ENCODE results near the gene FMN2. TPM values are rescaled to one million over a fixed set of nuclear protein-coding genes. Genes with fewer than 3 reads are reported as not detected.

Gene FMN2
- total RNA-seq, 1 donor from 2014 or later, result not detected

GRCh38 chr1:240194120-240194519 lies 102.4 kb downstream of the FMN2 start:
- intact Hi-C loops (cut with micrococcal nuclease), result no loop called here
- ATAC-seq (ENCODE audit: low read depth), result no peak
- Mint-ChIP-seq H3K4me3 (no peak overlapping the region), H3K27me3 (peaks cover 2% of the 10 kb centered on the region), H3K27ac (no peak overlapping the region), H3K36me3 (ENCODE audit: low read depth) (no peaks in the 10 kb centered on the region), H3K9me3 (no peaks in the 10 kb centered on the region), H3K4me1 (peaks cover 2% of the 10 kb centered on the region)
- no peak for TF ChIP-seq CTCF (IDR thresholded peaks at IDR 0.05)
- no peak for DNase-seq
- ChIA-PET POLR2A (no interaction called here), CTCF (no interaction called here)

DNA sequence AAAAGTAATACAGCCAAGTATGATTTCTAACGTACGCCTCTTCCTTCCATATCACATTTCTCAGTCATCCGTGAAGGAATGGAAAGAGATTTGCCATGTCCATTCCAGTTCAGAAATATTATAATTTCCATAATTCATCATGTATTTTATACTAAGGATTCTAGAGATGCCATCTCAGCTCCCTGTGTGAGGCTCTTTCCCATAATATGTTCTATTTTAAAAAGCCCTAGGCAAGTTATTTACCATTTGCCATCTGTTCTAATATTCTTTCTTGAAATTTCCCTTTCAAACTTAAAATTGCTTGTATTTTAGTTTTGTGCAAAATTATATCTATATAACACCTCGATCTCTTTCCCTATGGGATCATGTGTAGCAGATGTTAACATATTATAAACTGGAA lies 106.7 kb downstream of the FMN2 start:
- Mint-ChIP-seq H3K27me3 (no peaks in the 10 kb centered on the region), H3K9me3 (peaks cover 5% of the 10 kb centered on the region), H3K4me1 (no peaks in the 10 kb centered on the region), H3K4me3 (no peak overlapping the region), H3K27ac (no peak overlapping the region), H3K36me3 (ENCODE audit: low read depth) (no peaks in the 10 kb centered on the region)
- DNase-seq (no peak), ATAC-seq (ENCODE audit: low read depth) (no peak)
- TF ChIP-seq CTCF (IDR thresholded peaks at IDR 0.05), result no peak
- ChIA-PET CTCF (no interaction called here), POLR2A (no interaction called here)
- intact Hi-C loops (cut with micrococcal nuclease), result no loop called here

- ChIA-PET CTCF (no interaction called here), POLR2A (no interaction called here)
- ATAC-seq (ENCODE audit: low read depth), result no peak
- H3K4me3 Mint-ChIP-seq, result no peak overlapping the region
- H3K9me3 Mint-ChIP-seq, result peaks cover 5% of the 10 kb centered on the region
- no peak overlapping the region for H3K27ac Mint-ChIP-seq
- DNase-seq, result no peak
- no peaks in the 10 kb centered on the region for H3K27me3 Mint-ChIP-seq
- intact Hi-C loops (cut with micrococcal nuclease), result no loop called here
- H3K4me1 Mint-ChIP-seq, result no peaks in the 10 kb centered on the region
- no peak for TF ChIP-seq CTCF (IDR thresholded peaks at IDR 0.05)
- H3K36me3 Mint-ChIP-seq (ENCODE audit: low read depth), result no peaks in the 10 kb centered on the region
Measured at GRCh38 chr1:240199758-240200645, 108.3 kb downstream of the FMN2 start.

DNA sequence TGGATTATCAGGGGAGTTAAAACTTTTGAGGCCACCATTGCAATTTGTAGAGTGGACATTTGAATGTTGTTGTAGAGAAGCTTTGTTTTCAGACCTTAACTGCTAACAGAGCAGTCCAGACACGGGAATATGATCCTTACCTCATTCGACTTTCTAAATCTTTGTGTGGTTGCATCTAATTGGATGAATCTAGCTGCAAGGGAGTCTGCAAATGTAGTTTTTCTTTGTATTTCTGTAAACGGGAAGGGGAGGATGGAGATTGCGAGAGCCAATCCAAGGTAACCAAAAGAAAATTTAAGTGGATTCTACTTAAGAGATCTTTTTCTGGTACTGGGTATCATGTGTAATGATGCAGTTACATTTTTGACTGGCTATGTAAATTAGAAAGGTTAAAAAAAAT lies 110.2 kb downstream of the FMN2 start:
- Mint-ChIP-seq H3K4me1 (no peaks in the 10 kb centered on the region), H3K27me3 (no peaks in the 10 kb centered on the region), H3K36me3 (ENCODE audit: low read depth) (no peaks in the 10 kb centered on the region), H3K4me3 (no peak overlapping the region), H3K27ac (no peak overlapping the region), H3K9me3 (peaks cover 5% of the 10 kb centered on the region)
- intact Hi-C loops (cut with micrococcal nuclease), result no loop called here
- DNase-seq (no peak), ATAC-seq (ENCODE audit: low read depth) (no peak)
- no peak for TF ChIP-seq CTCF (IDR thresholded peaks at IDR 0.05)
- ChIA-PET CTCF (no interaction called here), POLR2A (no interaction called here)

- H3K4me1 Mint-ChIP-seq, result no peaks in the 10 kb centered on the region
- POLR2A ChIA-PET, result no interaction called here
- no peak overlapping the region for H3K4me3 Mint-ChIP-seq
Measured at GRCh38 chr1:240207073-240207709, 115.5 kb downstream of the FMN2 start.

More at GRCh38 chr1:240207073-240207709, 115.5 kb downstream of the FMN2 start:
- no peak for TF ChIP-seq CTCF (IDR thresholded peaks at IDR 0.05)
- Mint-ChIP-seq H3K9me3 (no peaks in the 10 kb centered on the region), H3K27me3 (no peaks in the 10 kb centered on the region), H3K27ac (no peak overlapping the region), H3K36me3 (ENCODE audit: low read depth) (no peaks in the 10 kb centered on the region)
- intact Hi-C loops (cut with micrococcal nuclease), result no loop called here
- DNase-seq (no peak), ATAC-seq (ENCODE audit: low read depth) (no peak)
- CTCF ChIA-PET, result no interaction called here
